GM20000 (cell line): ENCODE results near the gene FRMD4A.

Source experiments
- DNase-seq: peaks from one replicate; pipeline ENCODE4 v3.0.0; 2012; ENCODE audit warnings: low spot score
- CTCF ChIP-seq: IDR thresholded peaks from 2 replicates; pipeline ENCODE4 v1.5.1; 2012; ENCODE audit warnings: mild to moderate bottlenecking, control low read depth; ENCODE audit errors: extremely low read depth, missing control alignments

The FRMD4A gene

GRCh38 chr10:14162061-14162460 is 168.7 kb downstream of the FRMD4A start:
- TF ChIP-seq CTCF = no peak

GRCh38 chr10:14160299-14160698 is 170.4 kb downstream of the FRMD4A start:
- no peak for TF ChIP-seq CTCF

More at GRCh38 chr10:14162061-14162460, 168.7 kb downstream of the FRMD4A start:
- DNase-seq = no peak

GRCh38 chr10:14158575-14158974 is 172.1 kb downstream of the FRMD4A start:
- TF ChIP-seq CTCF = no peak
- DNase-seq = no peak

More at GRCh38 chr10:14160299-14160698, 170.4 kb downstream of the FRMD4A start:
- DNase-seq = no peak

GRCh38 chr10:14156104-14156503 is 174.6 kb downstream of the FRMD4A start:
- no peak for DNase-seq

GRCh38 chr10:14153570-14154055 is 177.1 kb downstream of the FRMD4A start:
- TF ChIP-seq CTCF = no peak
- DNase-seq = no peak

More at GRCh38 chr10:14156104-14156503, 174.6 kb downstream of the FRMD4A start:
- TF ChIP-seq CTCF = no peak

GRCh38 chr10:14151571-14151970 is 179.2 kb downstream of the FRMD4A start:
- no peak for TF ChIP-seq CTCF
- no peak for DNase-seq

GRCh38 chr10:14150526-14150925 is 180.2 kb downstream of the FRMD4A start:
- no peak for DNase-seq
- TF ChIP-seq CTCF = no peak
